Progenitor cell of endocrine pancreas (in vitro differentiated cells): ENCODE measurements around the gene ABCF2. TPM values are rescaled to one million over a fixed set of nuclear protein-coding genes. Genes with fewer than 3 reads are reported as not detected.
A peak's percentile ranks its signal among the peaks of the same experiment; 100 is the strongest.

Experiments used
- DNase-seq: peaks from one replicate; pipeline ENCODE4 v3.0.0; 2021; ENCODE audit warnings: low spot score; ENCODE audit not compliant: unreplicated experiment
- H3K27ac Mint-ChIP-seq: 2 replicates; pipeline ENCODE4 v1.8.0; 2021; ENCODE audit warnings: mild to moderate bottlenecking, moderate library complexity, mixed read lengths
- H3K27me3 Mint-ChIP-seq: 2 replicates; pipeline ENCODE4 v1.8.0; 2021; ENCODE audit warnings: mixed read lengths
- H3K36me3 Mint-ChIP-seq: 2 replicates; pipeline ENCODE4 v1.8.0; 2022; ENCODE audit warnings: mixed read lengths; ENCODE audit not compliant: insufficient read depth
- H3K4me1 Mint-ChIP-seq: 2 replicates; pipeline ENCODE4 v1.8.0; 2021; ENCODE audit warnings: low read depth, mixed read lengths
- H3K4me3 Mint-ChIP-seq: 2 replicates; pipeline ENCODE4 v1.8.0; 2021; ENCODE audit warnings: low read depth, mild to moderate bottlenecking, moderate library complexity, mixed read lengths
- H3K9me3 Mint-ChIP-seq: 2 replicates; pipeline ENCODE4 v1.8.0; 2021; ENCODE audit warnings: low read depth, mixed read lengths
- total RNA-seq: library from RNA; stranded (reverse); gene quantifications from 2 replicates; pipeline ENCODE4 v1.2.1, GENCODE V29; 2021
- TF ChIP-seq, protein P1 (sequence below): fragments of 200-600 bp; sonication (generic); IDR thresholded peaks from one replicate; pipeline ENCODE4 v1.5.0; 2021; ENCODE audit warnings: antibody characterized with exemption, mild to moderate bottlenecking; ENCODE audit not compliant: unreplicated experiment

Gene ABCF2
- total RNA-seq, 1 donor from 2014 or later: 55.1 TPM

DNA sequence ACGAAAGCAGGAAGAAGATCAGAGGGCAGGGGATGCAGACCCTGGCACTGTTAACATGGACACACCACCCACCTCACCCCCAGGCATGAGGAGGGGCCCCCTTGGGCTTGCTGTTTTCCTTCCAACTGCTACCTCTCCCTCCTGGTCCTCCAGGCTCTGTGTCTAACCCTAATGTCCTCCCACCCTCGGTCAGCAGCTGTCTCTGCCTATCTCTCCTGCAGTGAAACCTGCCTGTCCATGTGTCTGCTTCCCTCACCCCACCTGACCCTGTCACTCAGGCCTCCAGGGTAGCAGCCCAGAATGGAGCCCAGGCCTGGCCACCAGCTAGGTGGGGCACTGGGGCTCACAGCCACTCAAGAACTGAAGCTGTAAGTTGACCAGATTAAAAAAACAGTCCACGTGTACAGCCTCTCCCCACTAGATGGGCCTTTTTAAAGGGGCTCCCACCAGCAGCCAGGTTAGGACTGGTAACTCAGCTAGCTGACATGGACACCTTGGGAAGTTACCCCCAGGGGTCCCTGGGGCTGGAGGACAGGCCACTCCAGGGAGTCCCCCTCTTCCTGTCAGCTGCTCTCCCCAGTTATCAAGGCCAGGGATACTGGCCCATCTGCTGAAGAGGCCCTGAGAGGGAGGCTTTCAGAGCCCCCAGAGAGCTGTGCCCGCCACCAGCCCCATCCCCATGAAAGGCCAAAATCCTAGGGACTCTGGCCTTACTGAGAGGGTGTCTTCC, 20.0 kb upstream of the ABCF2 start:
- no peaks in the 10 kb centered on the region for H3K9me3 Mint-ChIP-seq
- DNase-seq: no peak
- TF ChIP-seq, protein P1, sequence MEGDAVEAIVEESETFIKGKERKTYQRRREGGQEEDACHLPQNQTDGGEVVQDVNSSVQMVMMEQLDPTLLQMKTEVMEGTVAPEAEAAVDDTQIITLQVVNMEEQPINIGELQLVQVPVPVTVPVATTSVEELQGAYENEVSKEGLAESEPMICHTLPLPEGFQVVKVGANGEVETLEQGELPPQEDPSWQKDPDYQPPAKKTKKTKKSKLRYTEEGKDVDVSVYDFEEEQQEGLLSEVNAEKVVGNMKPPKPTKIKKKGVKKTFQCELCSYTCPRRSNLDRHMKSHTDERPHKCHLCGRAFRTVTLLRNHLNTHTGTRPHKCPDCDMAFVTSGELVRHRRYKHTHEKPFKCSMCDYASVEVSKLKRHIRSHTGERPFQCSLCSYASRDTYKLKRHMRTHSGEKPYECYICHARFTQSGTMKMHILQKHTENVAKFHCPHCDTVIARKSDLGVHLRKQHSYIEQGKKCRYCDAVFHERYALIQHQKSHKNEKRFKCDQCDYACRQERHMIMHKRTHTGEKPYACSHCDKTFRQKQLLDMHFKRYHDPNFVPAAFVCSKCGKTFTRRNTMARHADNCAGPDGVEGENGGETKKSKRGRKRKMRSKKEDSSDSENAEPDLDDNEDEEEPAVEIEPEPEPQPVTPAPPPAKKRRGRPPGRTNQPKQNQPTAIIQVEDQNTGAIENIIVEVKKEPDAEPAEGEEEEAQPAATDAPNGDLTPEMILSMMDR: no peak
- peaks cover 19% of the 10 kb centered on the region for H3K27me3 Mint-ChIP-seq
- peak overlapping the region; percentile 91 for H3K4me3 Mint-ChIP-seq
- no peaks in the 10 kb centered on the region for H3K36me3 Mint-ChIP-seq
- H3K4me1 Mint-ChIP-seq: peaks cover 29% of the 10 kb centered on the region
- no peak overlapping the region for H3K27ac Mint-ChIP-seq

DNA sequence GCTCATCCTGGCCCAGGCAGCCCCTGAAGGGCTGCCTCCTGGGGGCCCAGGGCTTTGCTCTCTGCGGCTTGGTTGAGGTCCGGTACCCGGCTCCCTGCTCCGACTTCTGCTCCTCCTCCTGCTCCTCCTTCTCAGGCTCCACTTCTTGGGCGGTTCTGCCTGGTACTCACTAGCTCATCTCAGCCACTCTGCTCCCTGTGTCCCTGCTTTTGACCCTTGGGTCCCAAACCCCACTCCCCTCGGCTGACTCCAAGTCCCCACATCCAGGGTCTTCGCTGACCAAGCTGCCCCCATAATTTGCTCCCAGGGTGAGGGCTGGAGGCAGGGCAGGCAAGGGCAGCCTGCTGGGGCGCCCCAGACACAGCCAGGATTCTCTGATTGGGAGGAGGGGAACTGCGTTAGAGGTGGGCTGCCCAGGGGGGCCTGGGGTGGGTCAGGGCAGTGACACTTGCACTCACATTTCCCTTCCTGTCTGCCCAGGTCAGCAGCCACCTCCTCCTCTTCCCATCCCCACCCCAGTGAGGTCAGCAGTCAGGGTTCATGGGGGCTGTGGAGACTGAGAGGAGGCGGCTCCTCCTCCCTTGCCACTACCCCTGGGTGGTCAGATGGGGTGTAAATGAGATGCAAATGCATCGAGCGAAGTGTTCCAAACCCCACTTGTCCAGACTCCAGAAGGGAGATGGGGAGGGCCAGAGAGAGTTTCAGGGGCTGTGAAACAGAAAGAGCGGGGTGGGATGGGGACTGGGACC, 19.3 kb upstream of the ABCF2 start:
- no peaks in the 10 kb centered on the region for H3K9me3 Mint-ChIP-seq
- H3K4me3 Mint-ChIP-seq: peak overlapping the region; percentile 44
- H3K4me1 Mint-ChIP-seq: peaks cover 28% of the 10 kb centered on the region
- peaks cover 1% of the 10 kb centered on the region for H3K36me3 Mint-ChIP-seq
- H3K27me3 Mint-ChIP-seq: peaks cover 19% of the 10 kb centered on the region
- DNase-seq: no peak
- TF ChIP-seq, protein P1: no peak
- H3K27ac Mint-ChIP-seq: no peak overlapping the region

DNA sequence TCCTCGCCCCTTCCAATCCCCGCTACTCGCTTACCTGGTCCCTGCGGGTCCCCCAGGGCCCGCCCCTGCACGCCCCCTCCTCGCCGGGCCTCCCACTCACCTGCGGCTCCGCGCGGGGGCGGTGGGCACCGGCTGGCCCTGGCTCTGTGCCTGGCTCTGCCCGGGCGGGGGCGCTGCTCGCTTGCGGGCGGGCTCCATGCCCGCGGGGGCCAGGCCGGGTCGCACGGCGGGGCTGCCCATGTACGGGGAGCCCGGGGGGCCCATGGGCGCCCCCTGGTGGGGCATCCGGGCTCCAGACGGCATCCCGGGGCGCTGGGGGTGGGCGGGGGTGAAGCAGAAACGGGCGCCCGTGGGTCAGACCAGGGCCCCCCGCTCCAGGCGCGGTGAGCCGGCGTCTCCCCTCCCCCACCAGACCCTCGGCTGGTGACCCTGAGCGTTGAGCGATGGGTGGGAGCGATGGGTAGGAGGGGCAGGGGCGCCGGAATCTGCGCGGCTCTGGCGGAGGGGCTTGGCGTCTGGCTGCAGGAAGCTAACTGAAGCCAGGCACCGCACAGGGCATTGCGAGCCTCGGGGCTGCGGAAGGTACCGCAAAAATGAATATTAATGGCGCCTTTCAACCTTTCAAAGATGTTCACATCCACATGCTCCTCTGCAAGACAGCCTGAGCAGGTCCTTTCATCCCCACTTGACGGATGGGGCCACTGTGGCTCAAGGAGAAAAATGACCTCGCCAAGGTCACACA, 18.5 kb upstream of the ABCF2 start:
- Mint-ChIP-seq H3K9me3 (no peaks in the 10 kb centered on the region), H3K27ac (no peak overlapping the region), H3K4me3 (peak overlapping the region; percentile 44), H3K36me3 (peaks cover 1% of the 10 kb centered on the region), H3K4me1 (peaks cover 21% of the 10 kb centered on the region), H3K27me3 (peaks cover 13% of the 10 kb centered on the region)
- DNase-seq: peak; percentile 63
- TF ChIP-seq, protein P1: peak; percentile 75

DNA sequence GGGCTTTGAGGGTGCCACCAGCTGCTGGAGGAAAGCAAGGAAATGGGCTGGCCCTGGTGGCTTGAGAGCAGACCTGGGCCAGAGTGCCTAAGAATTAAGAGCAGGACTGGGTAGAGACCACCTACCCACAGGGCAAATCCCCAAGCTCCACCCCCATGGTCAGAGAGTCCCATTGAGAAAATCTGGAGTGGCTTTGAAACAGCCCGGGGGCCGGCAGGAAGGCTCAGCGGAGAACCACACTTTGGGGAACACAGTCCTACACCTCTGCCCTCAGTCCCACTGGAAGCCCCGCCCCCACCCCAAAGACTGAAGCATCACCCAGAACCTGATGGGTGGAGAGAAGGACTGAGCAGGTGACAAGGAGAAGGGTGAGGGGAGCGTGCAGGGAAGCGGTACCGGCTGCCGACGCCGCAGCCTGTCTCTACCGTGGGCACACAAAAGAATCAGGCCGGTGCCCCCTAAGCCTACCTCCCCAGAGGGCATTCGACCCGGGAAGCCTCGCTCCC, 17.9 kb upstream of the ABCF2 start:
- Mint-ChIP-seq H3K27ac (no peak overlapping the region), H3K36me3 (peaks cover 1% of the 10 kb centered on the region), H3K4me1 (peaks cover 15% of the 10 kb centered on the region), H3K9me3 (no peaks in the 10 kb centered on the region), H3K27me3 (peaks cover 12% of the 10 kb centered on the region), H3K4me3 (peak overlapping the region; percentile 41)
- TF ChIP-seq, protein P1: no peak
- DNase-seq: no peak
